DMS153 (cell line): ENCODE measurements around the gene MPRIP.

ENCODE experiments used
- DNase-seq: peaks from one replicate; lab custom pipeline; 2025; lab: John Stamatoyannopoulos, UW

Gene MPRIP

GRCh38 chr17:17050346-17051345 is 8.4 kb downstream of the MPRIP start:
- no peak for DNase-seq

- DNase-seq = no peak
Observed at GRCh38 chr17:17051380-17051779, 9.1 kb downstream of the MPRIP start.

DNA sequence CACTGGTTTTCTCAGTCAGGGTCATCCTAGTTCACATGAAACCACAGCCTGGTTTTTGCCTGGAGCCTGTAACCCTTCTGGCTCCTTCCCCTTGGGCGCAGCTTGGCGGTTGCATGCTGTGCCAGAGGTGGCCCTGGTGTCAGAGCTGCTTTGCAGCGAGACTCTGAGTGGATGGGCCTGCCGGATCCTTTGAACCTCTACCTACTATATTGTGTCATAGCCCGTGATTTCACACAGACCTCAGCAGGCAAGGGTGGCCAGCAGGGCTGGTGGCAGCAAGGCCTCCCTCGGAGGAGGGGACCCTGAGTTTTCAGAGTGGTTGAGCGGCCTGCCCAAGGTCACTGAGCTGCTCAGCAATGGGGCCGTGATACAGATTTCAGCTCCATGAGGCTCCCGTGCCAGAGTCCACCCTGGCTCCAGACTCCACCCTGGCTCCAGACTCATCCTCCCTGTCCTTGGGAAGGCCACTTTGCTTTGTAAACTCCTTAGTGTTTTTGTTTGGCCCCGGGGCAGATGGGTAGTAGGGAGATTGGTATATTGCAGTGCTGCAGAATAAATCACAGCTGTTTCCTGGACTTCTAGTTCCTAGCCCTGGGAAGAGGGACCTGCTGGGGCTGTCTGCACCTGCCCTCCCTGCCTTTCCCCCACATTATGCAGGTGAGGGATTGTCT is 9.7 kb downstream of the MPRIP start:
- no peak for DNase-seq

DNA sequence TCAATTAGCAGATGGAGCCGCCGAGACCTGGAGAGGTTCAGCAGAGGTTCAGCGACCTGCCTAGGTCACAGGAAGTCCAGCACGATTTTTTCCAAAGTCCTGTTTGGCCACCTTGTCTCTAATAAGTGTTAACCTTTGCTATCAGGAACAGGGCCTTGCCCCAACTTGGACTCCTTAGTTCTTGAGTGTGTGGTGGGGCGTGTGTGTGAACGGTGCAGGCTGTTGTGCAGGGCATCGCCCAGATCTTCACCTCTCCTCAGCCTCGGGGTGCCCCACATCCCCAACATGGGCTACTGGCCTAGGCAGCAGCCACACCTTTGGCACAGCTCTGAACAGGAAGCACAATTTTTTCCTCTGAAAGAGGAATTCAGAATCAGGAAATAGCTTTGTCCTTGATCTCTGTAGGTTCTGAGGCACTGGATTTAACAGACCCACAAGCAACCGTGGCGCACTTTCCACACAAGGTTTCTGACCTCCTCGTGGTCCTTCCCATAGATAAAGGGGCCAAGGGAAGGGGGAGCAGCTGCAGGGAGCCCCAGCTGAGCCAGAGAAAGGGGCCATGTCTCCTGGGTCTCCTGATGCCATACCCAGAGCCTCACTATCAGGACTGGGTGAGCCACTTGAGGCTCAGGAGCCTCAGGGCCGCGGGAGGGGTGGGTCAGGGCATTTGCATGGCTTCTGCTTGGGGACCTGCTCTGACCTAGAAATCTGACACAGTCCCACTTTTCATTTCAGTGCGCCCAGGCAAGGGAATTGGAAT is 10.4 kb downstream of the MPRIP start:
- no peak for DNase-seq

DNA sequence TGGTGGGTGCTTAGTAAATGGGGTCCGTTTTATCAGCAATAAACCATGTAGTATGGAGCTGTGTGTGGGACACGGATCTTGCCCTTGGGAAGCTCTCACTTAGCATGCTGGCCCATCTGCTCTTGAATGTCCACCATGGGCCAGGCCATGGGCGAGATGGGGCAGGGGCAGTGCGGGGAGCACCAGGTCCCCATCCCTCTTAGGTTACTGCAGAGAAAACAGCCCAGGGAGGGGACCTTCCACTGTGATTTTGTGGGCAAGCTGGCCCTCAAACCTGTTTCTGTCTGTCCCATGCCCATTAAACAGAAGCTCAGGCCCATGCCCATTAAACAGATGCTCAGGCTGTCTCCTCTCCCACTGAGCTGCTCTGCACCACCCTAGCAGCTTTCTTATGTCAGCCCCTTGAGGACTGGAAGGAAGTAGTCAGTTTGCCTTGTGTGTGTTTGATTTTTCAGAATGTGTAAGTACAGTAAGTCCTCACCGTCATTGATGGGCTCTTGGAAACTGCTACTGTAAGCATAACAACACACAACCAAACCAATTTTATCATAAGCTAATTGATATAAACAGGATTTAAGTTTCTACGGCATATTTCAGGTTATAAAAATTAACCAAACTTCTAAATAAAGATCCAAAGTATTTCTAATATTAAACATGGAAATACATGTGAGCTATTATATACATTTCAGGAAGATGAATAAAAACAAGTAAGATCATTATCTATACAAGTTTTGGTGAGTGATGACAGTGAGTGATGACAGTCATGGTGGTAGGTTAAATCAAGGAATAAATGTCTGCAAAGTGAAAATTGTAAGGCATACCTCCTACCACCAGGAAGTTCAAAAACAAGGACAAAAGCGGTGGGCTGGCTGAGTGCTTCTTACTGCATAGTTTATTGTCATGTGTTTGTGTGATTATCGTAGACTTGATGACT is 11.5 kb downstream of the MPRIP start:
- no peak for DNase-seq

DNA sequence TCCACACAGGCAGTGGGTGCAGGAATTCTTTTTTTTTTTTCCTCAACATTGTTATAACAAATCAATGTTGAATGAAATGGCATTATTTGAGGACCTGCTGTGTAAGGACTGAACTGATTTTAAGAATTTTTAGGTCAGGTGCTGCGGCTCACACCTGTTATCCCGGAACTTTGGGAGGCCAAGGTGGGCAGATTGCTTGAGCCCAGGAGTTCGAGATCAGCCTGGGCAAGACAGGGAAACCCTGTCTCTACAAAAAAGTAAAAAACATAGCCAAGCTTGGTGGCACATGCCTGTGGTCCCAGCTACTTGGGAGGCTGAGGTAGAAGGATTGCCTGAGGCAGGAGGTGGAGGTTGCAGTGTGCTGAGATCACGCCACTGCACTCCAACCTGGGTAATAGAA is 12.4 kb downstream of the MPRIP start:
- no peak for DNase-seq

GRCh38 chr17:17055286-17056155 is 13.3 kb downstream of the MPRIP start:
- no peak for DNase-seq

- DNase-seq = no peak
Observed at GRCh38 chr17:17056156-17056539, 13.9 kb downstream of the MPRIP start.

GRCh38 chr17:17057057-17057551 is 14.8 kb downstream of the MPRIP start:
- no peak for DNase-seq

DNA sequence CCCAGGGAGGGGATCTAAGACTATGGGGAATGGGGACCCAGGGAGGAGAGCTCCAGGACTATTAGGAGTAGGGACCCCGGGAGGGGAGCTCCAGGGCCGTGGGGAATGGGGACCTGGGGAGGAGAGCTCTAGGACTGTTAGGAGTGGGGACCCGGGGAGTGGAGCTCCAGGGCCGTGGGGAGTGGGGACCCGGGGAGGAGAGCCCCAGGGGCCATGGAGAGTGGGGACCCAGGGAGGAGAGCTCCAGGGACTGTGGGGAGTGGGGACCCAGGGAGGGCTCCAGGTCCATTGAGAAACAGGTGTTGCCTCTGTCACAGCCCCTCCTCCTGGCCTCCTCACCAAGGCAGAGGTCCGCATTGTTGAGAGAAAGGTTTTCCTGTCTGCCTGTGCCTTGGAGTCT is 16.0 kb downstream of the MPRIP start:
- DNase-seq = no peak

DNA sequence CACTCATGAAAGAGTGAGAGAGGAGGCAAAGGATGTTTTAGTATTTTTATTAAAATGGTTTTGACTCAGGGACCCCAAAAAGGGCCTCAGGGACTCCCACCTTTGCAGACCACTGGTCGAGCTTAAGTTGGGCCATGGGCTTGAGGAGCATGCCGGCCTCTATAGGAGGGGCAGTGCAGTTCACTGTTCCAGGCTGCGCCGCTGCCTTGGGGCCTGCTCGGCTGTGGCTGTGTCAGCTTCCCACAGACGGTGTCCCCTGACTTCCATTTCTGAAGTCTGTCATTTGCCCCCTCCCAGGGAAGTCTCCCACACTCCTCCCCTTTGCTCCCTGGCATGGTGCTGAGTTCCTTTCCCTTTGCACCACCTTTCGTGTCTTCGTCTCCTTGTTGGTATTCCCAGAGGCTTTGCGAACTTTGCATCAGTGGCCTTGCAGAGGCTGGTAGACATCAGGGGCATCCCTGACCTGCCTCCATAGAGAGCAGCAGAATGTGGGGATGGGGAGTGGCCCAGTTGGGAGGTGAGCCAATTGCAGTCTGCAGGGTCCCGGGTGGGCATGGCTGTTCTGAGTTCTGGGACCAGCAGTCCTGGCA is 17.1 kb downstream of the MPRIP start:
- no peak for DNase-seq

DNA sequence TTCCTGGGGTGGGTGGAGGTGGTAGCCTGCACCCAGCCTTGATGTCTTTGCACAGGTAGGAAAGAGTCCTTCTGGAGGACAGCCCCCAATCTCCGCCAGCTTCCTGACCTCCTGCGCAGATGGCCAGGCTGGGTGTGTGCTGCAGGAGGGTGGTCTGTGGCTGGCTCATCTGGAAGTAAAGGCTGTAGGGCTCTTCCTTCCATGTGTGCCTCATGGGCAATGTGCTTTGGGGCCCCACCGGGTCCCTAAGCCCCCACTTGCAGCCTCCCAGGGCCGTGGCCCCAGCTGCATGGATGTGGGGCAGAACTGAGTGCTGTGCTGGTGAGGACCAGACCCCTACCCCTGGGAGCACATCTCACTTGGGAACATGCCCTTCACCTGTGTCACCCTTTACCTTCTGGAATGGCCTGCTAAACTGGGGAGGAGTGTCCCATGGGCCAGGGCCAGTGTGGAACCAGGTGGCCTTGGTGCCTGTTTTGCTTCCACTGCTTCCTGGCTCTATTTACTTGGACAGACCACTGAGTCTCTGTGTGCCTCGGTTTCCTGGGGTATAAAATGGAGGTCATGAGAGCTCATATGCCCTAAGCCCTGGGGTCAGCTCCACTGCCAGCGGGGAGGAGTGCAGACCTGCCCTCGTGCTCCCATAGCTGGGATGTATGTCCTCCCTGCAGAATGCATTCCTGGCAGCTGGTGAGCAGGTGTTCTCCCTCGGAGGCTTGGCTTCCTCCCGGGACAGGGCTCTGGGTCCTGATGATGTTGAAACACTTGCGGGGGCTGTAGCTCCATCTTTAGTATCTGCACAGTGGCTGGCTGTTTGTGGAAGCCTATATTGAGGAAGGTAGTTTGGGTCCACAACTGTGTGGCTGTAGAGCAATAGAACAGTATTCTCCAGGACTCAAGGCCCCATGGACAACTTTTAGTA is 18.0 kb downstream of the MPRIP start:
- no peak for DNase-seq

GRCh38 chr17:17060930-17061329 is 18.7 kb downstream of the MPRIP start:
- no peak for DNase-seq

GRCh38 chr17:17061516-17061915 is 19.3 kb downstream of the MPRIP start:
- no peak for DNase-seq

DNA sequence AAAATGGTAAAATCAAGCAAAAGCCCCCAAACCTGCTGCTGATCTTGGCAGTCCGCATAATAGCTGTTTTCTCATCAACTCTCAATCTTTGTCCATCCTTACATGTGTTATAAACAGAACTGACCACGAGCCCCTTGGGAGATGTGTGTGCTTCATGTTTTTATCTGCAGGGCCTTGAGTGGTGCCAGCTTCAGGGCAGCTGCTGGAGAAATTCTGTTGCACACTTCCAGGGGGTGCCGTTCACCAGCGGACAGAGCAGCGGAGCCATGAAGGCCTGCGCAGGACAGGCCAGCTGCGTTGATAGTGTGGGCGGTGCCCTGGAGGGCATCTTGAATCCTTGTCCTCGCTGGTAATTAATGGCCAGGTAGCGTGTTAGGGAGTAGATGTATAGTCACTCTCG is 20.1 kb downstream of the MPRIP start:
- DNase-seq = no peak

DNA sequence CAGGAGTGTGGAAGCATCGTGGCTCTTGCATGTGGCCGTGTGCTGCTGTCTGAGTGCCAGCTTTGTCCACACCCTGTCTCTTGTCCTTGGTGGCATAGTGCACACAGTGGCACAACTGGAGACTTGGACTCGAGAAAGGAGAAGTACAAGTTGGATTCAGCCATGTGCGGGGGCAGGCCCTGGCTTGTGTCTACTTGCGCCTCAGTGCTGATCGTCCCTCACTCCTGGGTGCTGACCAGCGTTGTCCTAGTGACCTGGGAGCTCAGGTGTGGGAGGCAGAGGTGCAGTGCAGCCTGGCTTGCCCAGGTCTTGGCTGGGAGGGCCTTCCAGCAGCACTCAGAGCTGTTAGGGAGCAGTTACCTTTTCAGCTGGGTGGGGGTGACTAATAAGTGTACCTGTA is 20.6 kb downstream of the MPRIP start:
- DNase-seq = no peak

- no peak for DNase-seq
Observed at GRCh38 chr17:17063546-17064122, 21.4 kb downstream of the MPRIP start.

- DNase-seq = no peak
Observed at GRCh38 chr17:17064322-17064721, 22.1 kb downstream of the MPRIP start.
